Pancreas (tissue), 10 donors: ENCODE data around the gene NAA20. TPM values are rescaled to one million over a fixed set of nuclear protein-coding genes. Genes with fewer than 3 reads are reported as not detected.

ENCODE experiments used
- ATAC-seq, 4 donors: fragments of 200-7000 bp; cut with Tn5 transposase; one replicate each; pipeline versions ENCODE4 v1.8.0 to v1.9.1; 2020; ENCODE audit warnings: mild to moderate bottlenecking in 4 of 4, moderate library complexity in 4 of 4
- DNase-seq, 6 donors: peaks; one replicate each; pipeline ENCODE4 v3.0.0-alpha.2; 2020
- FAIRE-seq: peaks from 2 replicates; lab custom pipeline; 2012; peaks lifted over from hg19 to GRCh38; lab: Jason Lieb, UNC
- H3K27ac ChIP-seq, 4 donors: fragments of 200-600 bp; sonication (generic); 1 replicate in 3 of 4; 2 replicates in 1 of 4; pipeline versions ENCODE4 v1.5.0 to v1.8.0; 2020
- H3K27me3 ChIP-seq, 4 donors: fragments of 200-600 bp; one replicate each; pipeline ENCODE4 v1.8.0; 2021
- H3K36me3 ChIP-seq, 3 donors: fragments of 200-600 bp; sonication (generic) in 1 of 3; one replicate each; pipeline versions ENCODE4 v1.5.0 to v1.8.0; 2020 to 2021
- H3K4me1 ChIP-seq, 3 donors: fragments of 200-600 bp; one replicate each; pipeline ENCODE4 v1.8.0; 2021
- H3K4me3 ChIP-seq, 4 donors: fragments of 200-600 bp; sonication (generic) in 2 of 4; one replicate each; pipeline versions ENCODE4 v1.5.0 to v1.8.0; 2020 to 2021
- H3K9me3 ChIP-seq, 4 donors: fragments of 200-600 bp; one replicate each; pipeline ENCODE4 v1.8.0; 2021
- WGBS, 2 donors: extraction: QIAGEN DNeasy Blood & Tissue Kit; methylation state at CpG; one replicate each; pipeline ENCODE4 v1.1.7; 2013; 5-methylcytosine and 5-hydroxymethylcytosine counted together
- intact Hi-C, 3 donors: fragments of 100-400 bp; cut with DNase I; formaldehyde crosslinking; loops; one replicate each; pipeline versions ENCODE4 v1.11.1 to v1.14.2; 2022
- polyA plus RNA-seq, 2 donors: library from polyadenylated mRNA; stranded (reverse); fragments of 200-250 nt; gene quantifications; one replicate each; pipeline ENCODE4 v1.2.3, GENCODE V29; 2013
- total RNA-seq, 6 donors: library from RNA; stranded (reverse); fragmentation: NEBNext Ultra II Directional in 4 of 6; extraction: Animal tissue kit (Norgen Biotek cat#: 25700) in 4 of 6; gene quantifications; one replicate each; pipeline versions ENCODE4 v1.2.1 to v1.2.4, GENCODE V29; 2021 to 2023
- TF ChIP-seq, protein P1 (sequence below), 4 donors: fragments of 200-600 bp; sonication (generic) in 3 of 4; IDR thresholded peaks; one replicate each; pipeline versions ENCODE4 v1.5.0 to v1.8.0; 2021; ENCODE audit warnings: antibody characterized with exemption in 4 of 4
- donor health status: healthy with polysubstance abuse.
- donor health status: DM: no; HTN: no; CAD: no; lungs with moderate emphysema.
- donor health status: DM: no; HTN: no; CAD: no.
- donor health status: control.
- donor health status: control.
- donor health status: Bipolar disorder and iron deficiency.
- donor health status: DM: yes; HTN: yes; CAD: no.
- donor health status: DM: no; HTN: no; CAD: no.
- donor health status: DM: no; HTN: no; CAD: no.
- donor health status: DM: yes; HTN: yes; CAD: no.

NAA20 gene
- total and polyA plus RNA-seq, 8 donors = 28.0 to 124 (median 36.0) TPM

DNA sequence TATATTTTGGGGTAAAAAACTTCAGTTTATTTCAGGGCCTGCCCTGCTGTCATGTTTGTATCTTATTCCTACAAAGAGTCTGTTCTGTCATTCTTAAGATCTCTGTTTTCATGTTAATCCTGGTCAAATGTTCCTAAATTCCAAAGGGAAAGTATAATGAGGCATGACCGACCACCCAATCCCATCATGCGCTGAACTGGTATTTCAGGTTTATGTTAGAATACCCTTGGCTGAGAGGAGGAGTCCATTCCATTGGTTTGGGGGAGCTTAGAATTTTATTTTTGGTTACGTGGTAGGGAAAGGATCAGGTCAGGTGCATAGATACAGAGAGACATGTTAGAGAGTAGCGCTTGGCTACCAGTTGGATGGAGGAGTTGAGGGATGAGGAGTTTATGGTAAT, 60.9 kb downstream of the NAA20 start:
- TF ChIP-seq, protein P1, sequence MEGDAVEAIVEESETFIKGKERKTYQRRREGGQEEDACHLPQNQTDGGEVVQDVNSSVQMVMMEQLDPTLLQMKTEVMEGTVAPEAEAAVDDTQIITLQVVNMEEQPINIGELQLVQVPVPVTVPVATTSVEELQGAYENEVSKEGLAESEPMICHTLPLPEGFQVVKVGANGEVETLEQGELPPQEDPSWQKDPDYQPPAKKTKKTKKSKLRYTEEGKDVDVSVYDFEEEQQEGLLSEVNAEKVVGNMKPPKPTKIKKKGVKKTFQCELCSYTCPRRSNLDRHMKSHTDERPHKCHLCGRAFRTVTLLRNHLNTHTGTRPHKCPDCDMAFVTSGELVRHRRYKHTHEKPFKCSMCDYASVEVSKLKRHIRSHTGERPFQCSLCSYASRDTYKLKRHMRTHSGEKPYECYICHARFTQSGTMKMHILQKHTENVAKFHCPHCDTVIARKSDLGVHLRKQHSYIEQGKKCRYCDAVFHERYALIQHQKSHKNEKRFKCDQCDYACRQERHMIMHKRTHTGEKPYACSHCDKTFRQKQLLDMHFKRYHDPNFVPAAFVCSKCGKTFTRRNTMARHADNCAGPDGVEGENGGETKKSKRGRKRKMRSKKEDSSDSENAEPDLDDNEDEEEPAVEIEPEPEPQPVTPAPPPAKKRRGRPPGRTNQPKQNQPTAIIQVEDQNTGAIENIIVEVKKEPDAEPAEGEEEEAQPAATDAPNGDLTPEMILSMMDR (IDR thresholded peaks at IDR 0.05) = no peak
- H3K27ac ChIP-seq = no peak overlapping the region
- H3K4me1 ChIP-seq = no peaks in the 10 kb centered on the region
- no peak overlapping the region for H3K4me3 ChIP-seq
- FAIRE-seq (no peak), ATAC-seq (no peak), DNase-seq (no peak)
- WGBS, 2 donors = 92% methylated on average over 4 of the region's 4 CpGs
- H3K9me3 ChIP-seq = no peaks in the 10 kb centered on the region
- no peaks in the 10 kb centered on the region for H3K27me3 ChIP-seq
- intact Hi-C loops = no loop called here
- no peaks in the 10 kb centered on the region for H3K36me3 ChIP-seq

DNA sequence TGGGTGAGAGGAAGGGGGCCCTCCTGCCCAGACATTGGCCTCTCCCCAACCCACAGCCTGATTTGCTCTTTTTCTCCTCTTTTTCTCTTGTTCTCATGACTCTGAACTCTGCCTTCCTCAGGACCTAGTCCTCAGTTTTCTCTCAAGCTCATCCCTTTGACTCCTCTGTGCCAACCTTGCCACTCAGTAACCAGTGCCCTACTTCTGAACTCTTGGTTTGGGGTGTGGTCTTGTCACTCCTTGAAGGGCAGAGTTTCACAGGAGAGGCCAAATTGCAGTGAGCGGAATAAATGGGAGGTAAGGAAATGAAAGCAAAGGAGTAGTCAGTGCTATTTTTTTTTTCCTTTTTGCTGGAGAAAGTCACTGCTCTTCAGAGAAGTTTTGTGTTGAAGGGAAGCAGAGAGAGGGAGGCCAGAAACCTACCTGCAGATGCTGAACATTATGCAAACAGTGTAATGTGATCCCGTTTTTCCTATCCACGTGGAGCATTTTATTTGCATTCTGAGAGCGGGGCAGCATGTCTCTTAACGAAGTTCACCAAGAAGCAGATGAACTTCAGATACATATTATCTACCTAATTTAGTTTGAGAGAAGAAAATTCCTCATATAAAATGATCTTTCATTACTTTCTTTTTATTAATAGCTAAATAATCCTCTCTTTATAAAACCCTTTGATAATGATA, 62.1 kb downstream of the NAA20 start:
- ATAC-seq (peak in 2 of 4 donors; percentile 30 to 43), FAIRE-seq (no peak), DNase-seq (no peak)
- TF ChIP-seq, protein P1 (IDR thresholded peaks at IDR 0.05) = no peak
- 33 to 34% methylated on average over 5 of the region's 5 CpGs for WGBS, 2 donors
- no peak overlapping the region for H3K27ac ChIP-seq
- no peaks in the 10 kb centered on the region for H3K9me3 ChIP-seq
- no peaks in the 10 kb centered on the region for H3K27me3 ChIP-seq
- no peaks in the 10 kb centered on the region for H3K4me1 ChIP-seq
- H3K36me3 ChIP-seq = no peaks in the 10 kb centered on the region
- no peak overlapping the region for H3K4me3 ChIP-seq
- intact Hi-C loops = no loop called here

Other genes starting within 250 kb of the NAA20 start
- gene CRNKL1, start 35.1 kb downstream of the NAA20 start, total RNA-seq = 10 to 100 TPM in 1 of 6 donors, 1 to 10 TPM in 5; 4.4 to 15.5 (median 6.8) TPM
- 10 to 100 TPM in 1 of 2 donors, 1 to 10 TPM in 1; 9.7 to 13.2 TPM for gene CRNKL1, start 35.1 kb downstream of the NAA20 start, polyA plus RNA-seq
- under 1 TPM; 0.19 to 0.53 (median 0.33) TPM for gene CFAP61, start 35.2 kb downstream of the NAA20 start, total RNA-seq
- gene CFAP61, start 35.2 kb downstream of the NAA20 start, polyA plus RNA-seq = under 1 TPM; 0.15 to 0.38 TPM